Kidney (tissue), 14 donors: ENCODE measurements around the gene NEDD4L. TPM values are rescaled to one million over a fixed set of nuclear protein-coding genes. Genes with fewer than 3 reads are reported as not detected.

Experiments used
- DNase-seq, 5 donors: peaks; one replicate each; pipeline ENCODE4 v3.0.0-alpha.2; 2013 to 2020
- FAIRE-seq: peaks from 2 replicates; lab custom pipeline; 2012; peaks lifted over from hg19 to GRCh38; lab: Jason Lieb, UNC
- H3K27ac ChIP-seq, 2 donors: one replicate each; pipeline ENCODE4 v1.7.0; 2013; ENCODE audit warnings: low read depth in 2 of 2, low read length in 2 of 2, inconsistent platforms in 1 of 2
- H3K27me3 ChIP-seq: one replicate; pipeline ENCODE4 v1.7.1; 2013; ENCODE audit warnings: low read length, inconsistent platforms; ENCODE audit not compliant: control insufficient read depth, insufficient read depth
- H3K36me3 ChIP-seq, 3 donors: one replicate each; pipeline versions ENCODE4 v1.7.0 to v1.7.1; 2013; ENCODE audit warnings: low read length in 3 of 3, control low read depth in 1 of 3, inconsistent platforms in 1 of 3; ENCODE audit not compliant: insufficient read depth in 3 of 3, control insufficient read depth in 2 of 3
- H3K4me1 ChIP-seq, 3 donors: one replicate each; pipeline versions ENCODE4 v1.7.0 to v1.7.1; 2013; ENCODE audit warnings: low read length in 3 of 3, inconsistent platforms in 1 of 3, low read depth in 1 of 3; ENCODE audit not compliant: control insufficient read depth in 2 of 3, insufficient read depth in 2 of 3
- H3K4me3 ChIP-seq, 3 donors: one replicate each; pipeline versions ENCODE4 v1.7.0 to v1.8.1; 2013; ENCODE audit warnings: low read length in 3 of 3, control low read depth in 1 of 3, inconsistent platforms in 1 of 3
- H3K9ac ChIP-seq, 3 donors: one replicate each; pipeline versions ENCODE4 v1.7.0 to v1.7.1; 2013; ENCODE audit warnings: low read length in 3 of 3, control low read depth in 1 of 3, inconsistent platforms in 1 of 3
- H3K9me3 ChIP-seq, 3 donors: one replicate each; pipeline versions ENCODE4 v1.7.0 to v1.7.1; 2013; ENCODE audit warnings: low read length in 3 of 3, control low read depth in 1 of 3, inconsistent platforms in 1 of 3; ENCODE audit not compliant: control insufficient read depth in 2 of 3, insufficient read depth in 1 of 3
- intact Hi-C: fragments of 100-400 bp; cut with DNase I; formaldehyde crosslinking; loops from one replicate; pipeline ENCODE4 v1.11.1; 2022
- polyA plus RNA-seq: library from polyadenylated mRNA; stranded (reverse); fragments of 350-450 nt; fragmentation: Illumina TruSeq; extraction: RNeasy Lipid Tissue Mini Kit (QIAGEN cat#74804); gene quantifications from one replicate; pipeline ENCODE4 v1.2.3, GENCODE V29; 2014; ENCODE audit warnings: low read depth, low replicate concordance; ENCODE audit not compliant: insufficient read depth
- total RNA-seq: library from RNA; stranded (reverse); fragmentation: NEBNext Ultra II Directional; extraction: Animal tissue kit (Norgen Biotek cat#: 25700); gene quantifications from one replicate; pipeline ENCODE4 v1.2.1, GENCODE V29; 2021
- TF ChIP-seq, protein P1 (sequence below): IDR thresholded peaks from 3 replicates; pipeline ENCODE4 v1.5.1; 2012; ENCODE audit warnings: mild to moderate bottlenecking, moderate library complexity, borderline replicate concordance; ENCODE audit not compliant: insufficient read depth; ENCODE audit errors: extremely low read depth
- donor health status: control.
- donor health status: control.
- donor health status: control.
- donor health status: control.
- donor health status: control.
- donor health status: DM: yes; HTN: yes; CAD: no.
- donor health status: Normal renal cell carcinoma (clear cell type).

Gene NEDD4L
- total and polyA plus RNA-seq, 2 donors from 2014 or later, result 90.8 to 95.7 TPM

DNA sequence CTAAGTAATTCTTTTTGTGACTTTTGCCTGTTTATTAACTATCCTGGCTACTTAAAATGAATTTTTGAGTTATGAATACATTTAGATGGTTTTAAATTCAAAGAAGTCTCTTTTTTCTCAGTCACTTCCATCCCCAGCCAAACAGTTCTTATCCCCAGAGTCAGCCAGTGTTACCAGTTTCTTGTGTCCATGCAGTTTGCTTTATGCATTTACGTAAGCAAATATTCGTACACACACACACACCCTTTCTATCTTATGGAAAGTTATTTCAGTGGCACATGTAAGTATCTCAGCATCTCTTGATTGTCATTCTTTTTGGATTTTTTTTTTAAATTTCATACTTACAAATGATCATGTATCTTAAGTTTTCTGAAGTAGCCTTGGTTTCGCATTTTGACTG, 113.2 kb downstream of the NEDD4L start:
- intact Hi-C loops, result no loop called here
- TF ChIP-seq, protein P1, sequence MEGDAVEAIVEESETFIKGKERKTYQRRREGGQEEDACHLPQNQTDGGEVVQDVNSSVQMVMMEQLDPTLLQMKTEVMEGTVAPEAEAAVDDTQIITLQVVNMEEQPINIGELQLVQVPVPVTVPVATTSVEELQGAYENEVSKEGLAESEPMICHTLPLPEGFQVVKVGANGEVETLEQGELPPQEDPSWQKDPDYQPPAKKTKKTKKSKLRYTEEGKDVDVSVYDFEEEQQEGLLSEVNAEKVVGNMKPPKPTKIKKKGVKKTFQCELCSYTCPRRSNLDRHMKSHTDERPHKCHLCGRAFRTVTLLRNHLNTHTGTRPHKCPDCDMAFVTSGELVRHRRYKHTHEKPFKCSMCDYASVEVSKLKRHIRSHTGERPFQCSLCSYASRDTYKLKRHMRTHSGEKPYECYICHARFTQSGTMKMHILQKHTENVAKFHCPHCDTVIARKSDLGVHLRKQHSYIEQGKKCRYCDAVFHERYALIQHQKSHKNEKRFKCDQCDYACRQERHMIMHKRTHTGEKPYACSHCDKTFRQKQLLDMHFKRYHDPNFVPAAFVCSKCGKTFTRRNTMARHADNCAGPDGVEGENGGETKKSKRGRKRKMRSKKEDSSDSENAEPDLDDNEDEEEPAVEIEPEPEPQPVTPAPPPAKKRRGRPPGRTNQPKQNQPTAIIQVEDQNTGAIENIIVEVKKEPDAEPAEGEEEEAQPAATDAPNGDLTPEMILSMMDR, result no peak
- Histone ChIP-seq H3K4me1 (peaks cover 0 to 4% (median 0%) of the 10 kb centered on the region in 3 donors), H3K27ac (no peak overlapping the region), H3K27me3 (no peaks in the 10 kb centered on the region), H3K36me3 (no peaks in the 10 kb centered on the region), H3K9ac (no peak overlapping the region), H3K9me3 (no peaks in the 10 kb centered on the region), H3K4me3 (no peak overlapping the region)
- DNase-seq (no peak), FAIRE-seq (no peak)

DNA sequence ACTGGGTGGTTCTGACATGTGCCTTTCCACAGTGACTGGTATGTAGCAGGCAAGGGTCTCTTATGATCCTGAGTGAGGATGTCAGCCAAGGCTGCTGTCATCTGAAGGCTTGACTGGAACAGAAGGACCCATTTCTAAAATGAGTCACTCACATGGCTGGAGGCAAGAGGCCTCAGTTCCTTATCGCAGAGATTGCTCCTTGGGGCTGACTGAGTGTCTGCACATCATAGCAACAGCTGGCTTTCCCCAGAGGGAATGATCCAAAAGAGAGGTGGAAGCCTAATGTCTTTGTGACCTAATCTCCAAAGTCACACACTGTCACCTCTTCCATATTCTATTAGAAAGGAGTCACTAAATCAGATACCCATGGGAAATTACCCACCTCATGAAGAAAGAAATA, 114.0 kb downstream of the NEDD4L start:
- Histone ChIP-seq H3K27me3 (no peaks in the 10 kb centered on the region), H3K9me3 (no peaks in the 10 kb centered on the region), H3K4me3 (no peak overlapping the region), H3K27ac (no peak overlapping the region), H3K36me3 (no peaks in the 10 kb centered on the region), H3K9ac (no peak overlapping the region), H3K4me1 (peaks cover 0 to 4% (median 0%) of the 10 kb centered on the region in 3 donors)
- TF ChIP-seq, protein P1, result no peak
- DNase-seq (no peak), FAIRE-seq (no peak)
- intact Hi-C loops, result no loop called here

DNA sequence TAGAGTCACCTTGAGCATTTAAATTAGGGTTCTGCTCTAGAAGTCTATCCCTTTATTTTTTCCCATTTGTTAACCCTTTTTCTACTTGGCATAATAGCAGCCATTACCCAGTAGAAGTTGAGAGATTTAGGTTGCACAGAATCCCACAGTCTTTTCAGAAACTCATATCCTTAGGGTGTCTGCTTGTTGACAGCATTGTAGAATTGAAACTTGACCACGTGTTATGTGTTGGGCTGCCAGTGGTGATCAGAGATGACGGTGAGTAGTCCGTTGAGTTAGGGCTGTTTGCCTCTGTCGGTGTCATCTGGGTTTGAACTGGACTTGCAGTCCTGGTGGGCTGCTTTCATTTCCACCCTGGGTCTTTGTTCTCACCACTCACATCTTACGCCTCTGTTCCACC, 114.4 kb downstream of the NEDD4L start:
- Histone ChIP-seq H3K27me3 (no peaks in the 10 kb centered on the region), H3K9ac (no peak overlapping the region), H3K4me3 (no peak overlapping the region), H3K4me1 (peaks cover 0 to 4% (median 0%) of the 10 kb centered on the region in 3 donors), H3K36me3 (no peaks in the 10 kb centered on the region), H3K27ac (no peak overlapping the region), H3K9me3 (no peaks in the 10 kb centered on the region)
- FAIRE-seq (no peak), DNase-seq (no peak)
- TF ChIP-seq, protein P1, result no peak
- intact Hi-C loops, result no loop called here

DNA sequence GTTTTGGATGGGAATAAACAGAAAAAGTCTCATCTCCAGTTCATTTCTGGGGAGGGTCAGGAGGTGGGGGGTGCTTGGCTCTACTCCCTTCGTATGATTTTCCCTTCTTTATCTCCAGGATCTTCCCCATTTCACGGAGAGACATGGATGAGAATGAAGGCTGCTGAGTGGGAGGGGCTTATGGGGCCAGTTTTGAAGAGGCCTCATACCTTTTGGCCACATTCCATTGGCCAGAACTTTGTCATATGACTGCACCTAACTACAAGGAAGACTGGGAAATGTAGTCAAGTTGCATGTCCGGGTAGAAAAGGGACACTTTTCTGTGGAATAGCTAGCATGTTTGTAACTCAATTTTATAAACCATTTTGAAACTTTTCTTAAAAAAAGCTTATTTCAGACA, 117.6 kb downstream of the NEDD4L start:
- H3K9ac ChIP-seq, result no peak overlapping the region
- H3K9me3 ChIP-seq, result no peaks in the 10 kb centered on the region
- H3K4me3 ChIP-seq, result no peak overlapping the region
- H3K27me3 ChIP-seq, result no peaks in the 10 kb centered on the region
- intact Hi-C loops, result no loop called here
- H3K4me1 ChIP-seq, result peaks cover 0 to 4% (median 0%) of the 10 kb centered on the region in 3 donors
- H3K27ac ChIP-seq, result no peak overlapping the region
- H3K36me3 ChIP-seq, result no peaks in the 10 kb centered on the region
- FAIRE-seq (no peak), DNase-seq (no peak)
- TF ChIP-seq, protein P1, result no peak
